Umbilical cord (tissue), 2 donors: ENCODE data around the gene CACNA1C. TPM values are rescaled to one million over a fixed set of nuclear protein-coding genes. Genes with fewer than 3 reads are reported as not detected.

Experiments used
- DNase-seq: peaks from one replicate; pipeline ENCODE4 v3.0.0-alpha.2; 2015; ENCODE audit warnings: low spot score
- total RNA-seq: library from RNA; depleted of rRNA; stranded (reverse); fragments of >200 nt; gene quantifications from one replicate; pipeline ENCODE4 v1.2.3, GENCODE V29; 2014; ENCODE audit warnings: low replicate concordance; ENCODE audit not compliant: insufficient read depth

Gene CACNA1C
- total RNA-seq, 1 donor from 2014 or later, result 116 TPM

- no peak for DNase-seq
These were observed 221.9 kb downstream of the CACNA1C start for GRCh38 chr12:2274733-2275132.

DNA sequence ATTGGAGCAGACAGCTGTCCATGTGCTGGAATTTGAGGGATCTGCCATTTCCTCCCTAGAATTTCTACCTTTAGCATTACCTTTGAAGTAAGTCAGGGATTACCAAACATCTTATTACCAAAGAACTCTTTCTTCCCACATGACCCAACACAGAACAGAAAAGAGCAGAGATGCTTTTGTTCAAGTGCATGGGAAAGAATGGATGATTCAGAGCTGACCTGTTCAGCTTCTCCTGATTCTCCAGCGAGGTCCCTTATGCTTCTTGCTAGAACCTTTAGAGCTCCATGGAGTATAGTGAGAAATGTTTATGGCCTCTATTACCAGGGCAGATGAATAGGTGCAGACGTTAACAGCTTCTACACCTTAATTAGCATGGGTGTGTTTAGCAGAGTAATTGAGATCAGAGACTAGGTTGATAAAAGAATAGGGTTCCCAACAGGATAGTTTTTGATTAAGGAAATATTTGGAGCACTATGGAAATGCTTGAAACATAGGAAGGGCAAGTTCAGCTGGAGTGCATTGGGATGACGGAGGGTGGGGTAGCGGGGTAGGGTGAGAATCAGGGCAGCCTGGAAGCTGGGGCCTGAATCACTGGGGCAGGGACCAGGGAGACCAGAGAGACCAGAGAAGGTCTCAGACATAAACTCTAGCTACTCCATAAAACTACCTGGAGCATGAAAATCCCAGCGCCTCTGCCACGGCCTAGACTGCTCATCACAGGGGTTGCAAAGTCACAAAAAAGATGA lies 223.7 kb downstream of the CACNA1C start:
- DNase-seq, result no peak

DNA sequence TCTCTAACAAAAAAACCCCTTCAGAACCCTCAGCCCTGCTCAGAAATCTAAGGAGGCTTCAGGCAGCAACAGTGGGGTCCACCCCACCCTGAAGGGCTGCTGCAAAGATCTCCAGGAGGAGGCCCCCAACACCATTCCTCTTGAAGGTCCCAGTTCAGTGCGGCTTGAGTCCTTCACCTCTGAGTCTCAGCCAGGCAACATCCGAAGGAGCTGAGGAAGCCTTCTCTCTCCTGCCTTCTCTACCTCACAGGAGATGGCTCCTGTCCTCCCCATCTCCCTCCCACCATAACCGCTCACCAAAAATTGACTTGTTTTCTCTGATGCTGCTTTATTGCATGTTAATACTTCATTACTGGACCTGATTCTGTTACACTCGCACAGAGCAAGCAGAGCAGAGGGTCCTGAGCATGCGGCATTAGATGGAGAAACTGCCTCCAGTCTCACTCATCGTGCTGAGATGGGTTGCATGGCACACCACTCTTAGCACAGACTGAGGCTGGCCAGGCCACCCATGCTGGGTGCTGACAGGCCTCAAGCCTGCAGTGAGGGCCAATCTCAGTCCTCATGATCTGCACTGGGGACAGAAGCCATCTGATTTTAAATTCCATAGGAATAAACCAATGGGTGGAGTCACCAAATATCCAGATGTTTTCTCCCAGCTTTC lies 224.8 kb downstream of the CACNA1C start:
- no peak for DNase-seq

GRCh38 chr12:2281446-2281845 lies 228.7 kb downstream of the CACNA1C start:
- no peak for DNase-seq

DNA sequence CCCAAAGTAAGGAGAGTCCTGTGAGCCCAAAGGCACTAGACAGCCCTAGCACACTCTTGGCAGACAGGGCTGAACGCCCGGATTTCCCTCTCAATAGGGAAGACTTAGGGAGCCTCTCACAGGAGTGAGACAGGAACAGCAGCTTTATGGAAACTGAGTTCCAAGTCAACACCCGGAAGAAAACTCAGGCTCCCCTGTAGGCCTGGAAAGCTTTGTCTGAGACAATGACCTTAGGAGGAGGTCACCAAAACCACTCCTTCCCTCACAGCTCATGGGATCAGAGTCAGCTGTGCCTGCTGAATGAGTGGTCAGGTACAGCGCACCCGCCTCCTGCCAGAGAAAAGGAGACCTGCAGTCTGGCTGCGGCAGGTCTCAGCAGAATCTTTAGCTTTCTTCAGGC lies 229.5 kb downstream of the CACNA1C start:
- no peak for DNase-seq

DNA sequence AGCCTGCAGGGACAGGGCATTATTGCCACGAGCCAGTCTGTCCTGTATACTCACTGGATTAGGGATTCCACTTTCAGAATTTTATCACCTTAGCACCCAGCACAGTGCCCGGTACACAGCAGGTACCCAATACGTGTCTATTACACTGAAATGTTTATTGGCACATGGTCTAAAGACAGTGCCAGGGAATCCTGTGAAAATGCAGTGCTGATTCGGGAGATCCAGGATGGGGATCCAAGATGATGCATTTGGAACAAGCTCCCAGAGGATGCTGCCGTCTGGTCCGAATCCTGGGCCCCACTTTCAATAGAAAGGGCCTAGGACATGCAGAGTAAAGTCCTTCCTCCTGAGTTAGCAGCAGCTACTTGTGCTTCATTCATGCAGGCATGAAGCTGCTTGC lies 230.7 kb downstream of the CACNA1C start:
- no peak for DNase-seq

GRCh38 chr12:2283916-2284315 lies 231.1 kb downstream of the CACNA1C start:
- peak; percentile 70 for DNase-seq

GRCh38 chr12:2284321-2284813 lies 231.6 kb downstream of the CACNA1C start:
- peak; percentile 66 for DNase-seq

DNA sequence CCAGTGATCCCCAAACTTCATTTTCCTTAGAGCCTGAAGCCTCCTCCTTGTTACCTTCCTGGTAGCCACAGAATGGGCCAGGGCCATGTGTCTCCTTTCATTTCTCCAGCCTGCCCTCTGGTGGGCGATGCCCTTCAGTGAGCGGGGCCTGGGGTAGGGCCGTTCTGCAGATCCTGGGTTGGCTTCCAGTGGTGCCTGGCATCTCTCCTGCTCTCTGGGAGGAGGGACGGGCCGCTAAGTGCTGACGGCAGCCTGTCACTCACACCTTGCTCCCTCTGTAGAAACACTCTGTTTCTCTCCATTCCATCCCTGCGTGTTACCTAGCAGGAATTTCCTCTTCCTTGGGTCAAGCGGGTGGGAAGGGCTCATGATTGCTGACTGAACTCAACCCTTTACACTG lies 232.1 kb downstream of the CACNA1C start:
- DNase-seq, result peak; percentile 71

DNA sequence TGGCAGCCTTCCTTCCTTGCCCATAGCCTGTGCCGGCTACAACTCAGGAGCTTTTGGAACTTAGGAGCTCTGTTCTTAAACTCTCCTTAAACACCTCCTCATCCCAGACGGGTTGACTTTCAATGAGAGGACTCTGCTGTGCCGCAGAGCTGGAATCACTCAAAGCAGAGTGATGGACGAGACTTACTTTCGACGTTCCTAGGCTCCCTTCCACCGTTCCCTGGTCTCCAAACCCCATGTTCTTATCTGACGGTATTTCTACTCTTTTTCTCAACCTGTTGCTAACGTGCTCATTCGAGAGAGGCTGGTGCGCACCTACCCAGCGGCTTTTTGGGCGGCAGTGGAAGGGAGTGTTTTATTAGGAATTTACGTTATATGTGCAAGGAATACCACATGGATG lies 232.7 kb downstream of the CACNA1C start:
- no peak for DNase-seq

DNA sequence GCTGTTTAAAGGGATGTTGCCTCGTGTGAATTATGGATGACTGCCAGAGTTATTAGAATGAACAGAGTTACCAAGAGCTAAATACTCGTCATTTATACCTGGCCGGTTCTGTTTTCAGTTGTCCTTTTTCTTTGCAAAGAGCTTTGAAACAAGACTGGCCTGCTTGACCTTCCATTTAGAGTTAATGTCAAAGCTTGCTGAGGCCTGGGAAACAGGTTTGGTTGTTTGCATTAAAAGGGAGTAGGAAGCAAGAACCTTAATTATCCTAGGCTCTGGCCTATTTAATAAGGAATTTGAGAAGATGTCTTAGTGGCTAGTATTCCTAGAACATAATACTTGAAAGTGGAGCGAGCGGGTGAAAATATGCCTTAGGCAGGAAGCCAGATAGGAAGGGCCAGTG lies 233.3 kb downstream of the CACNA1C start:
- DNase-seq, result no peak

- peak; percentile 70 for DNase-seq
These were observed 233.8 kb downstream of the CACNA1C start for GRCh38 chr12:2286461-2287131.

- no peak for DNase-seq
These were observed 234.4 kb downstream of the CACNA1C start for GRCh38 chr12:2287151-2287550.

GRCh38 chr12:2287589-2287988 lies 234.8 kb downstream of the CACNA1C start:
- DNase-seq, result no peak

- peak; percentile 85 for DNase-seq
These were observed 235.2 kb downstream of the CACNA1C start for GRCh38 chr12:2288001-2288400.

DNA sequence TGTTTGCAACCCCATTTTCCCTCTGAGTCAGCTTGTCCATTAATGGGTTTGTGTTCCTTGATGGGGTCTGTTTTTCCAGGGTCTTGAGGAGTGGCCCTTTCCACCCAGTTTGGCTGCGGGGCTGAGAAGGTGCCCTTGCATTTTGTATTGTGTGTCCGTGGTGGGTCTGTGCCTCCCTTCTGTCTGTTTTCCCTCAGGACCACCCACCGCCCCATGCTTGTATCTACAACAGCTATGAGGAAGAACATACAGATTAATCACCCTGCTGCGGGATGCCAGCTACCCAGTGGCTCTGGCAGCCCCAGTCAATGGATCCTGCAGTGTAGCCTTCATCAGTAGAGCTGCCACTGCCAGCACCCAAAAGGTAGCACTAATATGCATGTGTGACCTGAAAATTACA lies 235.7 kb downstream of the CACNA1C start:
- DNase-seq, result no peak

DNA sequence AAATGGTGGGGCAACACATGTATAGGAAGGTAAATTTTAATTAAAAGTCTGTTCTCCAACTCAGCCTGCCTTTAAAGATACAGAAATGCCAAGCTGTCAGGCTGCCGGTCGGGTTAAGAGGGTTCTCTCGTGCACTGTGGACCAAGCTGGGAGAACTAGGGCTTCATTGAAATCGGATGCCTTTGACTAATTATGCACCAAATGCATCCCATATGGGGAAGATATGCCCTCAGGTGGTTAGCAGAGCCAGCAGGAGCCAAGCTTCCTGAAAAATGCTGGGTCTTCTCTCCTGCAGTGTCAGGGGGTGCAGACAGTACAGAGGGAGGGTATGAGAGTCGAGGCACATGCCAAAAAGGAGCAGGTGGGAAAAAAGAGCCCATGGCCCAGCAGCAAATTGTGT lies 236.1 kb downstream of the CACNA1C start:
- no peak for DNase-seq

DNA sequence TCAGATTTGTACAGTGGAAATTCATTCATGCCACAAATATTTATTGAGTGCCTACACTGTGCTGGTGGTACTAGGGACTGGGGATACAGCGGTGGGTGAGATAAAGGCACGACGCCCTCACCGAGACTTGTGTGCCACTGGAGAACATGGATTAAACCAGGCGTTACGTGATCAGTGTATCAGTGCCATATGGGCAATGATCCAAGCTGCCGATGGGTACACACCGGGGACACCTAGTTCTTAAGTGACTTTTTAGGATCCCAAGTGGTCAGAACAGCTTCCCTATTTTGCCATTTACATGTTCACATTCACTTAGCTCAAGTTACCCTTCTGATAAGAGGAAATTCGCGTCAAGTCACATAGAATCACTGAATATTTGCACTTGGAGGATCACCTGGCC lies 236.7 kb downstream of the CACNA1C start:
- DNase-seq, result no peak

DNA sequence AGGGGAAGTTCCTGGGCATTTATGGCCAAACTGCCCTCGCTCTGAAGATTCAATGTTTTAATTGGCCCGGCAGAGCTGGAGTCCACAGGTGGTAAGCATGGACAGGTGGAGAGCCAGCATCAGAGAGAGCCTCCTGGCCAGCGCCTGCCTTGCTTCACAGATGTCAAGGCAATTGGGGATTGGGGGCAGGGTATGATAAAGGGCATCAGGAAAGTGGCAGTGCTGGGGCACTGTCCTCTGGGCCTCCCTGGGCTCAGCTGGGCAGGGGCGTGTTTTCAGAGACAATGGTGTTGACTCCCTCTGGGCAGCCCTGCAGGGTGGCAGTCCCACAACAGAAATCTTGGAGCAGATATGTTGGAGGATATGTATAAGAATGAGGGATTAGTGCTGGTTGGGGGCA lies 237.3 kb downstream of the CACNA1C start:
- DNase-seq, result no peak

DNA sequence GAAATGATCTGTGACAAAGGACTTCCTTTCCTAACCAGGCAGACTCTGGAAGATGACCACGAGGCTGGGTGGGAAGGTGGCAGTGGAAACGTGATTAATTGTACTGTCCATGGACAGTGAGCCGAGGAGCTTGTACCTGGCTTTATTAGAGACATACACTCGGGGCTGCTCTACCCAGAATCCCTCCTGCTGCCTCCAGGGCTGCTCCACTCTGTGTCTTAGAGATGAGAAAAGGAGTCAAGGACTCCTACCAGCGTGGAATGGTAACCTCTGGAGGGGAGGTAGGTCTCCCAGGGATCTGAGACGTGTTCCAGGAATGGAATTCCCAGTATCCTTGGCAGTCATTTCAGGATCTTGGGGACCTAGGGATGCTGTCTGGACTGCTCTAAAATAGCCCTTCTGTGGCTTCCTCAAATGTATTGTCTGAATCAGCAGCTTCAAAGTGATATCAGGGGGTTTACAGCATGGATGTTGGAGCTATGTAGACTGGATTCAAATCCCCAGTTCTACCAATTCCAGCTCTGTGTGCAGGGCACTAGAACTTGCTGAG lies 237.8 kb downstream of the CACNA1C start:
- no peak for DNase-seq

DNA sequence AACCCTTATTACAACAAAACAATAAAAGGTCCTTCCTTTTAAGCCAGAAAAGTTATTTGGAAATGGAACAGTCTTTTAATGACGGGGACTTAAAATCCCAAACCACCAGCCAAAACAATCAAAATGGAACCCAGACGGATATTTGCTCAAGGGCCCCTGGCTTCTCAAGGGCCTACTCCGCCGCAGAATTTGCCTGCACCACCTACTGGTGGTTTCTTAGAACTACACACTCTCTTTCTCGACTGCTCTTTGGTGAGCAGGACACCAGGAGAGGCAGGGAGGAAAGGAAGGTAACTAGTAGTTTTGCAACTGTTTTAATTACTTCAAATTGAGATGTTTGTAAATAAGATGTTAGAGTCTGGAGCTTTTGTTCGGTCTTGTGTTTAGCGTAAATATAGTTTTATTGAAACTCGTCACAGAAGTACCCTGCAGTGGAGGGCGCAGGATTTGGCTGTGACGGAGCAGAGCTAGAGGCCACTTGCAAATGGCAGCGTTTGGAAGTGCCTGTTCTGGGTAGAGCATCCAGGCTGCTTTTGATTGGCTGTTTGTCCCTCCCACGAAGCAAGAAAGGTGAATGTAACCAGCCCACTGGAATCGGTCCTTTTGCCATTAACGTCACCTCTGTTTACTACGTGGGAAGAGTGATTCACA lies 238.5 kb downstream of the CACNA1C start:
- DNase-seq, result no peak

DNA sequence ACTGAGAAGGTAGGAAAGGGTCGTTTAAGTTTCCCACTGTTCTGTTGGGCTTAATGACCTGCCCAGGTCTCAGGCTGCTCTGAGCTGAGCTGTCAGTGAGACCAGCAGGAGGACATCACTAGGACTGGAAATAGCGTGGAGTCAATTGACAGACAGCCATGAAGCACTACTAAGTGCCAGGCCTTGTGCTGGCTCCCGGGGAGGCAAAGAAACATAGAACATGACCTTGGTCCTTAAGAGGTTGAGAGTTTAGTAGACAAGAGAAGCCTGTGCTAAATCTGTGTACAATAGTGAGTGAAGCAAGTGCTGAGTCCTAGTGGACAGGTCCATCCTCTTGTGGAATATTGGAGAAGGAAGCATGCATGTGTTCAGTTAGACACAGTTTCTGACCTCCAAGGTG lies 239.2 kb downstream of the CACNA1C start:
- DNase-seq, result no peak
